ENCODE results near the gene SLC7A14. TPM values are rescaled to one million over a fixed set of nuclear protein-coding genes. Genes with fewer than 3 reads are reported as not detected.

SLC7A14 gene
- total and polyA plus RNA-seq, 2 of the 13 experiments (the other 11 are each of a cell fraction or from before 2014, with no cell fraction given) = not detected

DNA sequence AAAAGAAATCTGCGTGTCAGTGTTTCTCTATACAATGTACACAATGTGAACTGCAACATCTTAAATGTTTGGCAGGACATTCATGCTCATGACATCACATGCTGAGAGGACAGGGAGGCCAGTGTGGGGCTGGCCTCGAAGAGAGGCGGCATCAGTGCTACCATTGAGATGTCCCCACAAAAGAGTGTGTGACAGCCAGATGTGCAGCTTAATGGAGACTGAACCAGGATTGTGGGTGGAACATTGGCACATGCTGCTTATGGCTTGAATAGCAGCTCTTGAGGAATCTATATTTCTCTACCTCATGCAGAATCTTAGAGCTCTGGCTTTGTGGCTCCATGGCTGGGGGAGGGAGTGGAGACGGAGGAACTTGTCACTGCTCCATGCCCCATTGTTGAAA, 148.7 kb downstream of the SLC7A14 start (continued):
- no peak for TF ChIP-seq ZNF724P (CRISPR knock-in tag; IDR thresholded peaks at IDR 0.05; ENCODE audit: borderline replicate concordance)
- no peak for TF ChIP-seq ZNF614 (CRISPR knock-in tag; IDR thresholded peaks at IDR 0.05; ENCODE audit: borderline replicate concordance)
- no peak for TF ChIP-seq NAIF1 (CRISPR knock-in tag; IDR thresholded peaks at IDR 0.05; ENCODE audit: borderline replicate concordance)
- TF ChIP-seq ESRRA (CRISPR knock-in tag; IDR thresholded peaks at IDR 0.05; ENCODE audit: low read depth) = no peak

DNA sequence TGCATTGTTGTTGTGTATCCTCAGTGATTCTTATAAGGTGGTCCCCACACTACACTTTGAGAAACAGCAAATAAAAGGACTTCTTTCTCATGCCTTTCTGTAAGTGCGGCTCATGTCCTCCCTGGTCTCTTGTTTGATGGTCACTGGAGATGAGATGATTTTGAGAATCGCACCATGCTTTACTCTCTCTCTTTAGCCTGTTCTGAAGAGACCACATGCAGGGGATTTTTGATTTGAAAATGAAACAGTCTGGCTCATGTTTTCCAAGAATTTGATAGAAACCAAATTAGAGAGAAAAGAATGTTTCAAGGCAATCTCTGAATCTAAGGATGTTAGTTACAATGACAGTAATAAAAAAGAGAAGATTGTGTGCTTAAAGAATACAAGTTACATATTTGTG, 149.2 kb downstream of the SLC7A14 start:
- DNase-seq (ENCODE audit: low spot score) (no peak), ATAC-seq (no peak), FAIRE-seq (no peak)
- Histone ChIP-seq H3K36me3 (replicated peaks in 1 of 2; ENCODE audit: control insufficient read depth in 1 of 2, insufficient read depth in 2 of 2, low read length in 2 of 2) (no peaks in the 10 kb centered on the region; a peak in 1 of 5 replicates), H2AFZ (ENCODE audit: low read length) (no peak overlapping the region), H3K79me2 (ENCODE audit: insufficient read depth, low read length) (no peaks in the 10 kb centered on the region), H3K27me3 (ENCODE audit: control insufficient read depth in 1 of 2, insufficient read depth in 2 of 2, low read length in 2 of 2) (peaks cover 1 to 3% of the 10 kb centered on the region in 2 experiments; a peak in 1 of 5 replicates), H3K9ac (ENCODE audit: insufficient read depth, low read depth, low read length) (no peak overlapping the region), H4K20me1 (ENCODE audit: insufficient read depth, low read length) (no peaks in the 10 kb centered on the region), H3K27ac (ENCODE audit: extremely low read length, insufficient read depth, low read length) (no peak overlapping the region), H3K4me1 (ENCODE audit: insufficient read depth, low read length) (peaks cover 16% of the 10 kb centered on the region), H3K4me3 (replicated peaks in 1 of 3; ENCODE audit: insufficient read depth in 1 of 3, low read depth in 2 of 3, low read length in 3 of 3) (no peak overlapping the region), H3K4me2 (ENCODE audit: low read depth, low read length) (no peak overlapping the region), H3K9me3 (ENCODE audit: low read length) (no peaks in the 10 kb centered on the region)
- BruUV-seq (replicated peaks) = no TSS peak
- TF ChIP-seq ZNF24 (IDR thresholded peaks at IDR 0.05) = no peak
- no peak for TF ChIP-seq ZNF234 (CRISPR knock-in tag; conservative IDR thresholded peaks at IDR 0.05)
- TF ChIP-seq, protein P1, sequence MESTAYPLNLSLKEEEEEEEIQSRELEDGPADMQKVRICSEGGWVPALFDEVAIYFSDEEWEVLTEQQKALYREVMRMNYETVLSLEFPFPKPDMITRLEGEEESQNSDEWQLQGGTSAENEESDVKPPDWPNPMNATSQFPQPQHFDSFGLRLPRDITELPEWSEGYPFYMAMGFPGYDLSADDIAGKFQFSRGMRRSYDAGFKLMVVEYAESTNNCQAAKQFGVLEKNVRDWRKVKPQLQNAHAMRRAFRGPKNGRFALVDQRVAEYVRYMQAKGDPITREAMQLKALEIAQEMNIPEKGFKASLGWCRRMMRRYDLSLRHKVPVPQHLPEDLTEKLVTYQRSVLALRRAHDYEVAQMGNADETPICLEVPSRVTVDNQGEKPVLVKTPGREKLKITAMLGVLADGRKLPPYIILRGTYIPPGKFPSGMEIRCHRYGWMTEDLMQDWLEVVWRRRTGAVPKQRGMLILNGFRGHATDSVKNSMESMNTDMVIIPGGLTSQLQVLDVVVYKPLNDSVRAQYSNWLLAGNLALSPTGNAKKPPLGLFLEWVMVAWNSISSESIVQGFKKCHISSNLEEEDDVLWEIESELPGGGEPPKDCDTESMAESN (CRISPR knock-in tag; conservative IDR thresholded peaks at IDR 0.05) = no peak
- TF ChIP-seq PCBP2 (optimal IDR thresholded peaks at IDR 0.05; ENCODE audit: low read depth, low read length, poor library complexity, severe bottlenecking) = no peak
- TF ChIP-seq MED8 (CRISPR knock-in tag; IDR thresholded peaks at IDR 0.05; ENCODE audit: insufficient replicate concordance) = no peak
- no peak for TF ChIP-seq RFX5 (IDR thresholded peaks at IDR 0.05; ENCODE audit: low read depth, low read length)
- TF ChIP-seq, protein P2, sequence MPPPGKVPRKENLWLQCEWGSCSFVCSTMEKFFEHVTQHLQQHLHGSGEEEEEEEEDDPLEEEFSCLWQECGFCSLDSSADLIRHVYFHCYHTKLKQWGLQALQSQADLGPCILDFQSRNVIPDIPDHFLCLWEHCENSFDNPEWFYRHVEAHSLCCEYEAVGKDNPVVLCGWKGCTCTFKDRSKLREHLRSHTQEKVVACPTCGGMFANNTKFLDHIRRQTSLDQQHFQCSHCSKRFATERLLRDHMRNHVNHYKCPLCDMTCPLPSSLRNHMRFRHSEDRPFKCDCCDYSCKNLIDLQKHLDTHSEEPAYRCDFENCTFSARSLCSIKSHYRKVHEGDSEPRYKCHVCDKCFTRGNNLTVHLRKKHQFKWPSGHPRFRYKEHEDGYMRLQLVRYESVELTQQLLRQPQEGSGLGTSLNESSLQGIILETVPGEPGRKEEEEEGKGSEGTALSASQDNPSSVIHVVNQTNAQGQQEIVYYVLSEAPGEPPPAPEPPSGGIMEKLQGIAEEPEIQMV (CRISPR knock-in tag; IDR thresholded peaks at IDR 0.05; ENCODE audit: low read depth) = no peak
- TF ChIP-seq, protein P3, sequence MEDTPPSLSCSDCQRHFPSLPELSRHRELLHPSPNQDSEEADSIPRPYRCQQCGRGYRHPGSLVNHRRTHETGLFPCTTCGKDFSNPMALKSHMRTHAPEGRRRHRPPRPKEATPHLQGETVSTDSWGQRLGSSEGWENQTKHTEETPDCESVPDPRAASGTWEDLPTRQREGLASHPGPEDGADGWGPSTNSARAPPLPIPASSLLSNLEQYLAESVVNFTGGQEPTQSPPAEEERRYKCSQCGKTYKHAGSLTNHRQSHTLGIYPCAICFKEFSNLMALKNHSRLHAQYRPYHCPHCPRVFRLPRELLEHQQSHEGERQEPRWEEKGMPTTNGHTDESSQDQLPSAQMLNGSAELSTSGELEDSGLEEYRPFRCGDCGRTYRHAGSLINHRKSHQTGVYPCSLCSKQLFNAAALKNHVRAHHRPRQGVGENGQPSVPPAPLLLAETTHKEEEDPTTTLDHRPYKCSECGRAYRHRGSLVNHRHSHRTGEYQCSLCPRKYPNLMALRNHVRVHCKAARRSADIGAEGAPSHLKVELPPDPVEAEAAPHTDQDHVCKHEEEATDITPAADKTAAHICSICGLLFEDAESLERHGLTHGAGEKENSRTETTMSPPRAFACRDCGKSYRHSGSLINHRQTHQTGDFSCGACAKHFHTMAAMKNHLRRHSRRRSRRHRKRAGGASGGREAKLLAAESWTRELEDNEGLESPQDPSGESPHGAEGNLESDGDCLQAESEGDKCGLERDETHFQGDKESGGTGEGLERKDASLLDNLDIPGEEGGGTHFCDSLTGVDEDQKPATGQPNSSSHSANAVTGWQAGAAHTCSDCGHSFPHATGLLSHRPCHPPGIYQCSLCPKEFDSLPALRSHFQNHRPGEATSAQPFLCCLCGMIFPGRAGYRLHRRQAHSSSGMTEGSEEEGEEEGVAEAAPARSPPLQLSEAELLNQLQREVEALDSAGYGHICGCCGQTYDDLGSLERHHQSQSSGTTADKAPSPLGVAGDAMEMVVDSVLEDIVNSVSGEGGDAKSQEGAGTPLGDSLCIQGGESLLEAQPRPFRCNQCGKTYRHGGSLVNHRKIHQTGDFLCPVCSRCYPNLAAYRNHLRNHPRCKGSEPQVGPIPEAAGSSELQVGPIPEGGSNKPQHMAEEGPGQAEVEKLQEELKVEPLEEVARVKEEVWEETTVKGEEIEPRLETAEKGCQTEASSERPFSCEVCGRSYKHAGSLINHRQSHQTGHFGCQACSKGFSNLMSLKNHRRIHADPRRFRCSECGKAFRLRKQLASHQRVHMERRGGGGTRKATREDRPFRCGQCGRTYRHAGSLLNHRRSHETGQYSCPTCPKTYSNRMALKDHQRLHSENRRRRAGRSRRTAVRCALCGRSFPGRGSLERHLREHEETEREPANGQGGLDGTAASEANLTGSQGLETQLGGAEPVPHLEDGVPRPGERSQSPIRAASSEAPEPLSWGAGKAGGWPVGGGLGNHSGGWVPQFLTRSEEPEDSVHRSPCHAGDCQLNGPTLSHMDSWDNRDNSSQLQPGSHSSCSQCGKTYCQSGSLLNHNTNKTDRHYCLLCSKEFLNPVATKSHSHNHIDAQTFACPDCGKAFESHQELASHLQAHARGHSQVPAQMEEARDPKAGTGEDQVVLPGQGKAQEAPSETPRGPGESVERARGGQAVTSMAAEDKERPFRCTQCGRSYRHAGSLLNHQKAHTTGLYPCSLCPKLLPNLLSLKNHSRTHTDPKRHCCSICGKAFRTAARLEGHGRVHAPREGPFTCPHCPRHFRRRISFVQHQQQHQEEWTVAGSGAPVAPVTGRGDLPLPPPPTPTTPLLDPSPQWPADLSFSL (CRISPR knock-in tag; IDR thresholded peaks at IDR 0.05) = no peak
- no peak for TF ChIP-seq CEBPB (IDR thresholded peaks at IDR 0.05; ENCODE audit: borderline replicate concordance, low read depth, low read length)
- no peak for TF ChIP-seq ZNF350 (CRISPR knock-in tag; IDR thresholded peaks at IDR 0.05; ENCODE audit: borderline replicate concordance, low read depth)
- intact Hi-C loops (cut with micrococcal nuclease; ENCODE audit: unreplicated experiment) (no loop called here), in situ Hi-C loops (cut with HindIII; ENCODE audit: extremely low pct_ligation_motif_present, low pct_unique_long_range_greater_than_20kb) (no loop called here)
- ChIA-PET CTCF (ENCODE audit: low intra/inter-chr PET ratio, low total read pairs) (no interaction called here), POLR2A (no interaction called here)
- WGBS (ENCODE audit: low lambda C conversion rate) = 90% methylated on average over 2 of the region's 2 CpGs
